BLaER1 treated with 17β-estradiol and CSF1 and Interleukin-3, amounts not matched to agents 10 nM and 100 nM (cell line): ENCODE measurements around the gene FAM131C.

Experiments
- H3K27ac ChIP-seq, 11 experiments: shearing (Covaris generic); formaldehyde crosslinking; 2 replicates each; pipeline ENCODE4 v1.8.1; 2022
- H3K27me3 ChIP-seq, 11 experiments: shearing (Covaris generic); formaldehyde crosslinking; 2 replicates each; pipeline ENCODE4 v1.8.1; 2022
- H3K36me3 ChIP-seq, 11 experiments: shearing (Covaris generic); formaldehyde crosslinking; 2 replicates each; pipeline ENCODE4 v1.8.1; 2022
- H3K4me1 ChIP-seq, 10 experiments: shearing (Covaris generic); formaldehyde crosslinking; 2 replicates each; pipeline ENCODE4 v1.8.1; 2022
- H3K4me2 ChIP-seq, 11 experiments: shearing (Covaris generic); formaldehyde crosslinking; 2 replicates each; pipeline ENCODE4 v1.8.1; 2022
- H3K4me3 ChIP-seq, 10 experiments: shearing (Covaris generic); formaldehyde crosslinking; 2 replicates each; pipeline ENCODE4 v1.8.1; 2022
- H3K9ac ChIP-seq, 11 experiments: shearing (Covaris generic); formaldehyde crosslinking; 2 replicates each; pipeline ENCODE4 v1.8.1; 2022
- H3K9me3 ChIP-seq, 11 experiments: shearing (Covaris generic); formaldehyde crosslinking; replicated peaks in 1 of 11; 2 replicates each; pipeline ENCODE4 v1.8.1; 2022
- H4K20me1 ChIP-seq, 11 experiments: shearing (Covaris generic); formaldehyde crosslinking; 2 replicates each; pipeline ENCODE4 v1.8.1; 2022
- Cebpa-rat ChIP-seq, 11 experiments: shearing (Covaris generic); IDR thresholded peaks; 2 replicates each; pipeline ENCODE4 v1.8.1; 2022

FAM131C gene

DNA sequence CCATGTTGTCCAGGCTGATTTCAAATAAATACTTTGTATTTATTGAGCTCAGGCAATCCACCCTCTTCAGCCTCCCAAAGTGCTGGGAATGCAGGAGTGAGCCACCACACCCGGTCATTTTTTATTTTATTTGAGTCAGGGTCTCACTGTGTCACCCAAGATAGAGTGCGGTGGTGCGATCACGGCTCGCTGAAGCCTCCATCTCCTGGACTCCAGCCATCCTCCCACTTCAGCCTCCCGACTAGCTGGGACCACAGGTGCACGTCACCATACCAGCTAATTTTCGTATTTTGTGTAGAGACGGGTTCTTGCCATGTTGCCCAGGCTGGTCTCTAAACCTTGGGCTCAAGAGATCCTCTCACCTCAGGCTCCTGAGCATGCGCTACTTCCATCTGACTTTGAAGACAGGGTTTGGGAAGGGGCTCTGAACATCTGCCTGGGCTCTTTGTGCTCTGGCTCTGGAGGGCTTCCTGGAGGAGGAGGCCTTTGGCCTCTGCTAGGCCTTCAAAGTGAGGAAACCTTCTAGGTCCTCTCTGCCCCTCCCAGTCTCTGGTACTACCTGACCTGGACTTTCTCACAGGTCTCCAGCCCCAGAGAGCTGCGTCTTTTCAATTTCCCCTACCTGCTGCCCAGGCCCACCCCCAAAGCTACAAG lies 61.4 kb downstream of the FAM131C start:
- Histone ChIP-seq H3K9ac (peak overlapping the region; percentile 76 to 86 (median 83); a peak in 21 of 22 replicates), H3K27ac (peak overlapping the region; percentile 74 to 94 (median 86); a peak in 21 of 22 replicates), H4K20me1 (no peaks in the 10 kb centered on the region), H3K4me1 (peaks cover 62 to 89% (median 74%) of the 10 kb centered on the region in 10 experiments), H3K4me2 (peak overlapping the region; percentile 80 to 91 (median 87)), H3K27me3 (no peaks in the 10 kb centered on the region), H3K9me3 (no peaks in the 10 kb centered on the region), H3K36me3 (no peaks in the 10 kb centered on the region), H3K4me3 (peak overlapping the region in 8 of 10 experiments; percentile 42 to 69 (median 54); a peak in 11 of 20 replicates)
- no peak for TF ChIP-seq Cebpa-rat (IDR thresholded peaks at IDR 0.05)

GRCh38 chr1:16010837-16011236 lies 62.6 kb downstream of the FAM131C start:
- TF ChIP-seq Cebpa-rat (IDR thresholded peaks at IDR 0.05), result no peak
- Histone ChIP-seq H3K4me3 (no peak overlapping the region), H3K4me2 (peak overlapping the region in 1 of 11 experiments; percentile 91; a peak in 1 of 22 replicates), H3K9me3 (no peaks in the 10 kb centered on the region), H3K27me3 (no peaks in the 10 kb centered on the region), H4K20me1 (no peaks in the 10 kb centered on the region), H3K36me3 (no peaks in the 10 kb centered on the region), H3K9ac (no peak overlapping the region; a peak in 1 of 22 replicates), H3K27ac (no peak overlapping the region), H3K4me1 (peaks cover 62 to 89% (median 74%) of the 10 kb centered on the region in 10 experiments)

GRCh38 chr1:16009678-16010077 lies 63.8 kb downstream of the FAM131C start:
- no peak for TF ChIP-seq Cebpa-rat (IDR thresholded peaks at IDR 0.05)
- Histone ChIP-seq H3K4me2 (no peak overlapping the region), H3K27ac (no peak overlapping the region), H3K36me3 (no peaks in the 10 kb centered on the region), H3K9ac (no peak overlapping the region), H3K4me1 (peaks cover 61 to 89% (median 74%) of the 10 kb centered on the region in 10 experiments), H3K27me3 (no peaks in the 10 kb centered on the region), H3K9me3 (no peaks in the 10 kb centered on the region), H4K20me1 (no peaks in the 10 kb centered on the region), H3K4me3 (no peak overlapping the region)

DNA sequence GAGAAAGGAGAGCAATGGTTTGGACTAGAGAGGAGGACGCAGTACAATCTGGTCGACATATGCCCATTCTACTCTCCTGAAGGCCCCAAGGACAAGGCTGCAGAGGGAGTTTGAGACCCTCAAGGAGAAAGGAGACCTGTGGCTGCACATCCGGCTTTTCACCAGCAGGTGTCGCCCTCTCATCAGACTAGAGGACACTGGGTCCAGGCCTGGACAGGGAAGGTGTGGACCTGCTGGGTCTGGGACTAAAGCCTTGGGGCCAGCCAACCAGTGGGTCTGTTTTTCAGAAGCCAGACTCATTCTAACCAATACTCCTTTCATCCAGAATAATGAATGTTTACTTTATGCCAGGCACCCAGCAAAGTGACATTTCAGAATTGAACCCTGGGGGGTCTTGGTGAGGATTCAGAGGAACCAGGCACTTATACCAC lies 64.4 kb downstream of the FAM131C start:
- Histone ChIP-seq H3K4me1 (peaks cover 60 to 89% (median 74%) of the 10 kb centered on the region in 10 experiments), H3K27ac (no peak overlapping the region), H3K4me3 (no peak overlapping the region), H3K4me2 (no peak overlapping the region; a peak in 1 of 22 replicates), H3K36me3 (no peaks in the 10 kb centered on the region), H3K27me3 (no peaks in the 10 kb centered on the region), H4K20me1 (no peaks in the 10 kb centered on the region), H3K9ac (0 out of 22 replicates have a peak overlapping the region, but pooled peaks of 1 of the 11 experiments have one; percentile 7), H3K9me3 (no peaks in the 10 kb centered on the region)
- no peak for TF ChIP-seq Cebpa-rat (IDR thresholded peaks at IDR 0.05)
